Muscle of back (tissue), 11 donors: ENCODE results near the gene AEN. TPM values are rescaled to one million over a fixed set of nuclear protein-coding genes. Genes with fewer than 3 reads are reported as not detected.

Experiments
- DNase-seq, 3 donors: peaks; one replicate each; pipeline versions ENCODE4 v3.0.0 to v3.0.0-alpha.2; 2013
- polyA plus RNA-seq, 10 donors: library from polyadenylated mRNA; unstranded; fragments of 120-200 nt; gene quantifications; one replicate each; pipeline ENCODE4 v1.2.1, GENCODE V29; 2013; ENCODE audit not compliant: insufficient read length in 10 of 10

Gene AEN
- polyA plus RNA-seq, 10 donors = 4.2 to 7.7 (median 5.5) TPM

DNA sequence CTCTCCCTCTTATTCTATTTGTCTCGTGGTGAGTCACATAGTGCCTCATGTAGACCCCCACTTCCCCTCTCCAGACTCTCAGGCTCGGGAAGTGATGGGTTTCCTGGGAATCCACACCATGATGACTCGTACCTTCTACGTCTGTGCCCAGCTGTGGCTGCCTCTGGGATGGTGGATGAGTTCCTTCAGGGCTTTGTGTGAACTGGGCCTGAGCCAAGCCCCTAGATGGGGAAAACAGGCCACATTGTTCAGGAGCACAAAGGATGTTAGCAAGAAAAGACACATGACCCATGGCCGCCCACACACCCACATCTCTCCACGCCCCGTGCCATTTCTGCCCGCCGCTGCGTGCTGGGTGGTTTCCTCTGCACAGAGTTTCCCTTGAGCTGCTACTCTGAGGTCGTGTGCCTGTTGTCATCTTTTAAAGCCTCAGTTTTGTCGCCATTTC, 28.2 kb downstream of the AEN start:
- DNase-seq = peak in 2 of 3 donors; percentile 59 to 86

DNA sequence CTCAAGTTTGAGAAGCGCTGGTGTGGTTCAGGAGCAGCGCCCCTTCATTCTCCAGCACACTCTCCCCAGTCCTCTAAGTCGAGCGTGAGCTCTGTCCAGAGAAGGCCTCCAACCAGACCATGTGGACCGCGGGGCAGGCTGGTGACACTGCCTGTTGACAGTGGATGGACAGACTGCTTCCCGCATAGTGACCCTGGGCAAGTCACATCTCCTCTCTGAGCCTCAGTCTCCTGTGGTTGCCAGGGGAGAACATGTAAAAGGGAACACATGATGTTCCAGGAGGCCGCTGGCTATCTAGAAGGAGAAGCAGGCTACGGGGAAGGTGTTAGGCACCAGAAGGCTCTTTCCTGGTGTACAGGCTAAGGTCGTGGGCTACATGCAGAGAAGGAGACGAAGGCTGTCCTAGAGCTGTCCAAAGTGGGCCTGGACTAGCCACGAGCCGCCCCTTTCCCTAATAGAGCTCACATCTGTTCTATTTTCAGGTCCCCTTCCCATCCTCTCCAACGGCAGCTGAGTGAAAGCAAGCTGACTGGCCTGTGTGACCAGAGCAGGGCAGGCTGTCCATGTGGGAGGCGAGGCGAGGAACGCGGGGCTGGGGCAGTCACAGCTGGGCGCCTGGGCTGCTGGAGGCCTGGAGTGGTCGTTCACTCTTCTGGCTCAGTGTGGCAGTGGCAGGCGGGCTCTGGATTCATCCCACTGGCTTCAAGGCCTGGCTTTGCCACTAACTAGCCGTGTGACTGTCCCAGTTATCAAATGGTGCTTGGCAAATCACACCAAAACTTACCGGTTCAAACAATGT, 28.8 kb downstream of the AEN start:
- no peak for DNase-seq

DNA sequence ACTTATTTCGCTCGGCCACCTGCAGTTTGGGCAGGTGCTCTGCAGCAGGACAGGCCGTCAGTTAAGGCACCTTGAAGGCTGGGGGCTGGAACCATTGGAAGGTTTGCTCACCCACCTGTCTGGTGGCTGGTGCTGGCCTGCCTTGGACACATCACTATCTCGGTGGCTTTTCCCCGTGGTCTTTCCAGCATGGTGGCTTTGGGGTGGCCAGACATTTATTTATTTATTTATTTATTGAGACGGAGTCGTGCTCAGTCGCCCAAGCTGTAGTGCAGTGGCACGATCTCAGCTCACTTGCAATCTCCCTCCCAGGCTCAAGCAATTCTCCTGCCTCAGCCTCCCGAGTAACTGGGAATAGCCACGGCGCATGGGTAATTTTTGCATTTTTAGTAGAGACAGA, 29.4 kb downstream of the AEN start:
- no peak for DNase-seq

DNA sequence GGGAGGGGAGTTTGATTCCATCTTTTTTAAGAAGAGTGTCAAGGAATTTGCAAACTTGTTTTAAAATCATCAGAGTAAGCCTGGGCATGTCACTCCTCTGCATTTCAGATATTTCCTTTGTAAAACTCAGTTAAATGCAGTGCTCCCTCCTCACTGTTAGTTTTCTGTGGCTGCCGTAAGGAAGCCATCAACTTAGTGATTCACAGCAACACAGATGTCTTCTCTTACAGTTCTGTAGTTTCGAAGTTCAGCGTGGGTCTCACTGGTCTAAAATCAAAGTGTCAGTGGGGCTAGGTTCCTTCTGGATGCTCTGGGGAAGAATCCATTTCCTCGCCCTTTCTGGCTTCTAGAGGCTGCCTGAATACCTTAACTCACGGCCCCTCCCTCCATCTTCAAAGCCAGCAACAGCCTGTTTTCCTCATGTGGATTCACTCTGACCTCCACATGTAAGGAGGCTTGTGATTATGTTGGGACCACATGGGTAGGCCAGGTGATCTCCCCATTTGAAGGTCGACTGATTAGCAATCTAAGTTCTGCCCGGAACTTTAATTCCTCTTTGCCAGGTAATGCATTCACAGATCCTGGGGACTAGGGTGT, 30.1 kb downstream of the AEN start:
- DNase-seq = no peak

DNA sequence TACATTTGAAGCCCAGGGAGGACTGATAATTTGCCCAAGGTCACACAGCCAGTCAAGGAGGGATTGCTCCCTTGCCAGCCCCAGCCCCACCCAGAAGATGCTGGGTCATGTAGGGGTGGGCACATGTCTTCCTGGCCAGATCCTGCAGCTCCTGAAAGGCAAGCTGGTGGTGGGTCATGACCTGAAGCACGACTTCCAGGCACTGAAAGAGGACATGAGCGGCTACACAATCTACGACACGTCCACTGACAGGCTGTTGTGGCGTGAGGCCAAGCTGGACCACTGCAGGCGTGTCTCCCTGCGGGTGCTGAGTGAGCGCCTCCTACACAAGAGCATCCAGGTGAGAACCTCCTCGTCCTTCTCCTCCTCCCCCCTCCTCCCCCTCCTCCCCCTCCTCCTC, 30.8 kb downstream of the AEN start:
- DNase-seq = no peak

DNA sequence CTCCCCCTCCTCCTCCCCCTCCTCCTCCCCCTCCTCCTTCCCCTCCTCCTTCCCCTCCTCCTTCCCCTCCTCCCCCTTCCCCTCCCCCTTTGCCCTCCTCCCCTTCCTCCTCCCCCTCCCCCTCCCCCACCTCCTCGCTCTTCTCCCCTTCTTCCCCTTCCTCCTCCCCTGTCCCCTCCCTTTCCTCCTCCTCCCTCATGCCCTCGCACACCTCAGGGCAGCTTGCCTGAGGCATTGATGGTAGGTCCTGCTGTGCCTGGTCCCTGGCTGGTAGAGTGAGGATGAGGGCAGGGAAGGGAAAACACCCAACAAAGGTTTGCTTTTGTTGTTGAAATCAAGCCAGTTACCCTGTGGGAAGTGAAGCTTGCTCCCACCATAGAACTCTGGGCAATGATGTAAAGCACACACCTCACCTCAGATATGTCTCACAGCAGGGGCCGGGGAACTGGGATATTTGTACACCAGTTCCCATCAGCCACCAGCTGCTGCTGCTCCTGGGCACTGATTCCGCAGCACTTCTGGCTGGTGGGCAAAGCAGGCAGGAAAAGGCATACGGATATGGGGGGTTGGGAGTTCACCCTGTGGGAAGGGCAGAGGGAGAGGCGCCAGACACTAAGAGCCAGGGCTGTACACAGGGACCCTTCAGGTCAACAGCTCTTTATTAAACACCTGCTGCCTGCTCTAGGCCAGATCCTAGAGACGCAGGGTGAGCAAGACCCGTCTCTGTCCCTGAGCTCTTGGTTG, 31.5 kb downstream of the AEN start:
- no peak for DNase-seq

DNA sequence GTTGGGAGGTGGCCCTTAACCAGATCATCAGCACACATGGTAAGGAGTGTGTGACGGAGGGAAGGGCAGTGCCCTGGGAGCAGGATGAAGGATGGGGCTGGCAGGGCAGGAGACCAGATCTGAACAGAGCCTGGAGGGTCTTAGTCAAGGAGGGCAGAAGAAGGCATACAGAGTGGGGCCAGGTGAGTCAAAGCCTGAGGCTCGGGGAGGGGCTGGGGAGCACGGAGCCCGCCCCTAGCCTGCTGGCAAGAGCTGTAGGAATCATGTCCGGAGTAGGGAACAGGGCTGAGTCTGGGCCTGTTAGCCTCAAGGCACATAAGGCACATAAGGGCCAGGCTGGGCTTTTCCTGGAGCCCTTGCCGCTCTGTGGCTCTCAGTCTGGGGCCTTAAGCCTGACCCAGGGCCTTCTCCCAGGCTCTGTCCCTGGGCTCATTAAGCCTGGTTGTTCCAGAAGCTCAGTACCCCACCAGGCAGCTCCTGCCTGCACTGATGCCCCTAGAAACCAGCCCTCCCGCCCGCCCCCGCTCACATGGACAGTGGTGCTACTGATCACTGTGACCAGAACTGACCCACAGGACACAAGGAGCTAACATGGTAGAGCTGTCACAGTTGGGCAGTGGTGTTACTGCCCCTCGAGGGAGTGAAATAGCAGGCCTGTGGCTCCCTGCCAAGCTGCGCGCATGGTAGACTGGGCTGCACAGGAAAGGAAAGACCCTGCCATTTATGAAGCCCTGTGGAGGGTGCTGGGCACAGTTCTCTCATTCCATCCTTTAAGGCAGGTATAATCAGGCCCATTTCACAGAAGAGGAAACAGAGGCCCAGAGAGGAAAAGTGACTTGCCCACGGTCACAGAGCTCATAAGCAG, 32.3 kb downstream of the AEN start:
- no peak for DNase-seq

DNA sequence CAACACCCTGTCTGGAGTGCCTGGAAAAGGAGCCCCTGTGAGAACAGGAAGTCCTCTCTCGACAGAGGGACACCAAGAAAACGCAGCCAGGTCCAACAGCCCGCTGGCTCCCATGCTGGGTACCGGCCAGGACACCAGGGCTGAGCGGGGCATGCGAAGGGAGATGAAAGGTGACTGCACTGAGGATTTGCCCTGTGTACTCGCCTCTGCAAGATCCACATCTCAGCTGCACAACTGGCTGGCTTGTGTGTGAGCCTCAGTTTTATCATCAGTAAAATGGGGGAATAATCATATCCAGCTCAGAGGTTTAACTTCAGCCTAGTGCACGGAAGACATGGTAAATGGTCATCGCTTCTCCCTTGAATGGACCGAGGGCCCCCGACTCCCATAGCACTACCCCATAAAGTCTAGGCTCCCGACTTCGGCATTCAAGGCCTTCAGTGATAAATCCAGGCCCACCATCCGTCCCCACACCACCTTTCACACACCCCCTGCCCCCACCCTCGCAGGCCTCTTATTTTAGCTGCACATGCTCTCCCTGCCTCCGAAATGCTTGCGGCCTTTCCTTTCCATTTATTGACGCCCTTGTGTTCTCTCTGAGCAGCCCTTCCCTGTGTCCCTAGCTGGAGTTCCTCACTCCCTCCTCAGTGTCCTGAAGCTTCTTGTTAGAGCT, 33.4 kb downstream of the AEN start:
- DNase-seq = no peak

DNA sequence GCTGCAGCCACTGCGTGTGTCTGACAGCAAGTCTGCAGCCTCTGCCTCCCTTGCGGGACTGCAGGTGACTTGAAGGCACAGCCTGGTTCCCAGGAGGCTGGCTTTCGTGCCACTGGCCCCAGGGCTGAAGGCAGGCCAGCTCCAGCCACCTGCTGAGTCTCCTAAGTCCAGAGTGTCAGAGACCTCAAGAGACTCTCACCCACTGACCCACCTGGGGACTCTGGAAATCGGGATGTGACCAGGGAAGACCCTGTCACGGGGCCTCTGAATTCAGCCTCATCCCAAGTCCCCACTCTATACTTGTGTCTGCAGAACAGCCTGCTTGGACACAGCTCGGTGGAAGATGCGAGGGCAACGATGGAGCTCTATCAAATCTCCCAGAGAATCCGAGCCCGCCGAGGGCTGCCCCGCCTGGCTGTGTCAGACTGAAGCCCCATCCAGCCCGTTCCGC, 34.0 kb downstream of the AEN start:
- DNase-seq = no peak

DNA sequence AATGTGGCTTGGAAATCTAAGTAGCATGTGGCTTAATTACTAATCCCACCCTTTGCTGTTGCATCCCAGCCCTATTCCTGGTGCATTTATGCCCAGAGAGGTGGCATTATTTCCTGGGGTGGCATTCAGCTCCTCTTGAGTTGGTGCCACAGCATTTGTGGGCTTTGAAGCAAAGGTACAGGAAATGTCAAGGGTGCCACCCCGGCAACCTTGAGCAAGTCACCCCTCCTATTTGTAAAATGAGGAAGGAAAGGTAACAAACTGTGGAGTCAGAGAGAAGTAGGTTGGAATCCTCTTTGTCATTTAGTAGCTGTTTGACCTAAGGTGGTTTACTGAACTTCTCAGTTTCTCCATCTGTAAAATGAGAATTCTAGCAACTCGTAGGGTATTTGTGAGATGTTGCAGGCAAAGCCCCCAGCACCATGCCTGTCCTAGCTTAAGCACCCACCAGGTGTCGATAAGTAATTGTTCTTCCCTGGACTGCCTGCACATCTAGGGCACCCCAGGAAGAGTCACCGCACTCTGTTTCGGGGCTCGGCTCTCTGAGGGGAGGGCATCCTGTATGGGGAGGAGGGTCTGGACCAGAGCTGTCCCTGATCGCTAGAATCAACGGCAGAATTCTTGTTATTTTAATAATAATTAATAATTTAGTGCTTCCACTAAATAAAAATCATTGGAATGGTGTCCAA, 34.8 kb downstream of the AEN start:
- no peak for DNase-seq

DNA sequence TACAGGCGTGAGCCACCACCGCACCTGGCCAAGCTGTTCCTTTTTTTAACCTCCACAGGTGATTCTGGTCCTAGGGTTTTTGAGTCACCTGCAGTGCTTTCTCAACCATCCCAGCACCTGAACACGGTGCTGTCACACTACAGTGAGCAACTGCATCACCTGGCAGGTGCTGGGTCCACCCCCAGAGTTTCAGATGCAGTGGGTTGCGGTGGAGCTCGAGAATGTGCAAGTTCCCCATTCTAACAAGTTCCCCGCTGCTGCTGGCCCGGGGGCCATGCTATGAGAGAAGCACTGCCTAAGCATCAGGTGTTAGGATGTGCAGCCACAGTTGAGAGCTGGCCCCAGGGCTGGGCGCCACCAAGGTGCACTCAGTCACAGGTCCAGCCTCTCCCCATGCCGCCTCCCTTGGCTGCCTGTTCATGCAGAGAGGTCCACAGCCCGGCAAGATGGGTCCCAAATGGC, 35.7 kb downstream of the AEN start:
- DNase-seq = no peak

DNA sequence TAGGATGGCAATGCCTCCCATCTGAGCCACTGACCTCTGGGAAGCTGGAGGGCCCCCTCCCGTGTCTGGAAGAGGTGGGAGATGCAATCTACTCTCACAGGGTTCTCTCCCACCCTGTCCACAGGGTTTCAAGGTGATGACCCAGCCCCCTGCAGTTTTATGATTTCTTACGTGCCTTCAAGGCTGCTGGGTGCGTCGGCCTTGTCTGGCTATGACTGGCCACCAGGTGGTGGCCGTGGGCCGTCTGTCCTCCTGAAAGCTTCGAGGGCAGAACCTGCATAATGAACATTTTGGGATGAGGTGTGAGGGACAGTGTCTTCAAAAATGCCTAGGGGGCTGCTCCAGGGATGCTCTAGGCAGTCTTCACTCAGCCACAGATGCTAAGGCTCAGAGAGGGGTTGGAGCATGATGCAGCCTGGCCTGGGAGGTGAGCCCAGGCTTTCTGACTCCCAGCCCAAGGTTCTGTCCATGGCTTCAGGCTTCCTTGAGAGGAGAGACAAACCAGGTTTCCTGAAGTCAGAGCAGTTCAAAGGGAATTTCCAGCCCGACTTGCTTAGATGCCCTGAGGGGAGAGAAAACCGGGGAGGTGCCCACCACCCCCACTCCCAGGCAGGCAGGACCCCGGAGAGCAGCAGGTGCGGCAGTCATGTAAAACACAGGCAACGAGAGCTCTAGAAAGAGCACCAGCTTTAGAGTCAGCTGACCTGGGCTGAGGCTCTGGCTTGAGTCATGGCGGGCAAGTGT, 36.4 kb downstream of the AEN start:
- DNase-seq = peak; percentile 36 to 83 (median 61)

DNA sequence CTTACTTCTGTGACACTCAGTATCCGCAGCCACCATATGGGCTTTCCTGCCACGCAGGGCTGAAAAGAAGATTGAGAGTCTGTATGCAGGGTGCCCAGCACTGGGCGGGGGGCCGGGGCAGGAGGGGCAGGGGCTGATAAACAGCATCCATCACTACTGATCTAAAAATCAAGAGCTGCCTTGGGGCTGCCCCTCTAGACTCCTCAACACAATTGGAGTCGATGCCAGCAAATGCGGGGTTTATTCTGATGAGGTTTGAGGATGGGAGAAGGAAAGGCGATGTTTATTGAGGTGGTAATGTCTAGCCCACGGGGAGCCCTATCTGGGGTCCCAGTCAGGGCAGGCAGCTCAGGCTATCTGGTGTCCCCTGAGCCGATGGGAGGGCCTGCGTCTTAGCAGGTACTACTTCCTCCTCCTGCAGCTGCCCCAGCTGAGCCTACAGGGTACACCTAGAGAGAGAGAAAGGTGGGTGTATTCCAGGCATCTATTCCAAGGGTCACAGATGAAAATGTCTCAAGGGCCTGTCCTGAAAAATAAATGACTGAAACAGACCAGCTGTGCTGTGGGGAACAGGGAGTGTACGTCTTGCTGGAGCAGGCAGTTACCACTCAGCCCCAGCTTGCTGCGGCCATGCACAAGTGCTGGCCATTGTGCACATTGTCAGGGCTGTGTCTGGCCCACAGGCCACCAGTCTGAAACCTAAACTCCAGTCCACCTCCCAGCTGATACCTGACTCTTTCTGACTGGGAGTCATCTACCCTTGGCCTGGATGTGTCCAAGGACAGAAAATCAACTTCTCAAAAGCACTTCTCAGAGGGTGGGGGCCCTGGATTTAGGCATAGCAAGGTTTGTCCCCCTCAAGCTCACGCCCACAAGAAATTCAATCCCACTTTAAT, 37.2 kb downstream of the AEN start:
- DNase-seq = peak in 1 of 3 donors; percentile 30

DNA sequence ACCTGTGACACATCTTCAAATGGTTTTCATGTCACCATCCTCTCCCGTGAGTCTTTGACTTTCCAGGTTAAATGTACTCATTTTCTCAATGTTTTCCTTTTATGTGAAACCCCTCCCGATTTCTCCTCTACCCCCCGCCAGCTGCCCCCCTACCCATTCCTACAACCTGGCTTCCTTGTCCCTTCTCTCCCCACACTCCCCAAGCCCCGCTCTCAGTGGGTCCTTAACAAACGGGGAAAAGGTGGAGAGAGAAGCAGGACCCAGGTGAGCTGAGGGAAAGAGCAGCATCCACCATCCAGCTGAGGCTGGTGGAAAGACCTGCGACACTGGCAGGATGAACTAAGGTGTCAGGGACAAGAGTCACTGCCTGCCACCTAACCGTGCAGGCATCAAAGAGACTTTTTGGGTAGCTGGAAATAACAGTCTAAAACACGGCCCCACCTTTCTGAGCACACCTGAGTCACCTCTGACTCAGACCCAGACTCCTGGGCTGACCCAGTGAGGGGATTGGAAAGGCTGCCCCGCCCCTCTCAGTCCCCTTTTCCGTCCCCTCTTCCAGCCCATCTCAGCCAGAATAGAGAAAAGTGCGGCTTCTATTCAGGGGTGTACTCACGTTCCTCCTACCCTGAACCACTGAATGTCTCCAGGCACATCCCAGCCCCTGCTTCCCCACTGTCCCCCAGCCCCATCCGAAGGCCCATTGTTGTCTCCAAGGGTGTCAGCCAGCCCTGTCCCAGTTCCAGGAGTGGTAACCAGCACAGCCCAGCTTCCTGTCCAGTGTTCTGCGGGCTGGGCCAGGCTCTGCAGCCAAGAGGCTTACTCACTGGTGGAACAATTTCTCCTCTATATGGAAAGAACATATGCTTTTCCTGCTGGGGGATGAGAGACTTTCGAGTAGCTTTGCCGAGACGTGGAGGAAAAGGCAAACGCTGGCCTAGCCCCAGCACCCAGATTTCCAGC, 38.1 kb downstream of the AEN start:
- peak; percentile 38 to 84 (median 75) for DNase-seq

DNA sequence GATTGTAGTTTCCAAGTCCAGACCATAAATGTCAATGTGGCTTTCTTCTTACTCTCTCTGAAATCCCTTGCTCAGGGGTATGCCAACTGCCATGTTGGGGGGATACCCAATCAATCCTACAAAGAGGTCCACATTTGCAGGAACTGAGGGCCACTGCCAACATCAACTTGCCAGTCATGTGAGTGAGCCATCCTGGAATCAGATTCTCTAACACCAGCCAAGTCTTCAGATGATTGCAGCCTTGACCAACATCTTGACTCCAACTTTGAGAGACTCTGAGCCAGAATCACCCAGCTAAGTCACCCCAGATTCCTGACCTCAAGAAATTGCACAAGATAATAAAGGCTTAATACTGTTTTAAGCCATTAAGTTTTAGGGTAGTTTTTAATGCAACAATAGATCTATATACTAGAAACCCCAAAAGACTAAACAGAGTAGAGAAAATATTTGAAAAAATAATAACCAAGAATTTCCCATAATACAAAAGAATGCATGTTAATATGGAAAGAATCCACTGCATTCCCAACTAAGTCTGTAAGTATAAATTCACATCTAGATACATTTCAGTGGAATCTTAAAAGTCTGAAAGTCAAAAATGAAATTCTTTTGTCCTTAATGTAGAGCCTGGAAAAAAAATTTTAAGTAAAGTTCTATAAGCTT, 40.0 kb downstream of the AEN start:
- DNase-seq = peak in 2 of 3 donors; percentile 25 to 41

DNA sequence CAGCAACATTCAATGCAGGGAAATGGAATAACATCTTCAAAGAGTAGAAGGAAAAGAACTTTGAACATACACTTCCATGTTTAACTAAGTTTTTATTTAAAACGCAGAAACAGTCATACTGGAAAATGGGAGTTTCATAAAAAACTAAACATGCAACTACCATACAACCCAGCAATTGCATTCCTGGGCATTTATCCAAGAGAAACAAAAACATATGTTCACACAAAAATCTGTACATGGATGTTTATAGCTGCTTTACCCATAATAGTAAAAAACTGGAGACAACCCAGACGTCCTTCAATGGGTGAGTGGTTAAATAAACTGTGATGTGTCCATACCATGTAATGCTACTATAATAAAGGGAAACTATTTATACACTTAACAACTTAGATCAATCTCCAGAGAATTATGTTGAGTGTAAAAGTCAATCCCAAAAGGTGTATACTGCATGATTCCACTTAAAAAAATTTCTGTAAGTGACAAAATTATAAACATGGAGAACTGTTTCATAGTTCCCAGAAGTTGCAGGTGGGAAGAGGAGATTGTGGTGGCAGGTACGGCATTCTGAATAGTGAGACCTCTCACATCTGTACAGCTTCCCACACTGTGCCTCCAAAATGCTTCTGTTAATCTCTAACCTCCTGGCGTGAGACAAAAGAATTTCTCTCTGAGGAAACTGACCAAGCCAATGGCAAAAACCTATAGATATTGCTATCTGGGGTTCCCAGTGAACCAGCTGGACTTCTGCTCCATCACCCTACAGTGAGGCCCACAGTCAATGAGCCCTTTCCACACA, 40.8 kb downstream of the AEN start:
- DNase-seq = peak in 2 of 3 donors; percentile 43 to 50
